NCI-H460 (cell line): Measurements from ENCODE around the gene FYB2. TPM values are rescaled to one million over a fixed set of nuclear protein-coding genes. Genes with fewer than 3 reads are reported as not detected.

Experiments
- total RNA-seq: library from RNA; depleted of rRNA; stranded (reverse); fragments of >200 nt; shearing (Covaris generic); gene quantifications from 2 replicates; pipeline ENCODE4 v1.2.3, GENCODE V29; 2014; rRNA removed

Gene FYB2
- total RNA-seq, 1 experiment from 2014 or later = not detected

Other genes with a start within 250 kb of the FYB2 start
- 11.1 and 11.4 TPM in 2 replicates for gene PLPP3, start 239.8 kb downstream of the FYB2 start, total RNA-seq
- 54.7 and 62.4 TPM in 2 replicates for gene PRKAA2, start 174.1 kb downstream of the FYB2 start, total RNA-seq
- not detected in 2 replicates for gene C8A, start 35.4 kb upstream of the FYB2 start, total RNA-seq
- gene C8B, start 146.6 kb upstream of the FYB2 start, total RNA-seq = not detected in 2 replicates